ENCODE measurements around the gene FIG4.

DNA sequence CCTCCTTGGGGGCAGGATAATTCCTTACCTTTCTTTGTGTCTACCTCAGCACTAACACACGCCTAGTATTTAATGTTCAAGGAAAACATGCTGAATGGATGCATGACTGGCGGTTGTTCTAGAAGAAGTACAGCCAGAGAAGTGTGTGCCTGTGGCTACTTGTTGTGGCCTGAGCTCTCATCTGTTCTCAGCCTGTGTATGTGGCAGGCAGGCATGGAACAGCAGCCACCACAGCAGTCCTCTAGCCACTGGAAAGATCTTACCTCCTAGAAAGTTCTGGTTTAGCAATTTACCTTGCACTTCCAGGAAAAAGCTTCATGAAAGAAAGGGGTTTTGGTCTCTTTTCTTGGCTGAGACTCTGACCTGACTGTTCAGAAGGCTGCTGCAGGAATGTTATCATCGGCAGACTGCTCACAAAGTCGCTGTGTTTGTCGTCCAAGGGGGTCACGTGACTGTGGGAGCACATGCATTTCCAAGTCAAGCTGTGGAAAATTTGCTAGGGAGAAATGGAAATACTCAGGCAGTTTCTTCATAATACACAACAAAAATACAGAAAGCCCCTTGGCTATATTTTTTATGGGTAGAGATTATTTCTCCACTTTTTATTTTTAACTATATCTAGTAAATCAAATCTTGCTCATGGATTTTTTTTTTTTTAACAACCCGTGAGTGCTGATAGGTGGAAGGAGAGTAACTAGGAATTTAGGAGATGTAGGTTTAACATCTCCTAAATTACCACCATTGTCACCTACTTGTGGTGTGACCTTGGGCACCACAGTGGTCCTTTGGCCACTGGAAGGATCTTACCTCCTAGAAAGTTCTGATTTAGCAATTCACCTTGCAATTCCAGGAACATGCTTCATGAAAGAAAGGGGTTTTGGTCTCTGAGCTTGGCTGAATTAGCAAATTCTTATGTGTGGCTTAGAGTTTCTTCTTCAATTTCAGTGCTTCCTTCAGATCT lies 176.2 kb downstream of the FIG4 start:
- no peak for TF ChIP-seq POLR2A (IDR thresholded peaks at IDR 0.05)
- no peak for TF ChIP-seq CTCF (IDR thresholded peaks at IDR 0.05)
- TF ChIP-seq EP300 (IDR thresholded peaks at IDR 0.05): no peak

Measured in stomach (tissue), 4 donors.